Caco-2 (cell line): Measurements from ENCODE around the gene ACTL10. TPM values are rescaled to one million over a fixed set of nuclear protein-coding genes. Genes with fewer than 3 reads are reported as not detected.
A peak's percentile ranks its signal among the peaks of the same experiment; 100 is the strongest.

ENCODE experiments used
- BruUV-seq: library from RNA; stranded (reverse); fragments of 400-500 nt; replicated peaks from 2 replicates; lab custom pipeline; 2021; lab: Mats Ljungman, UMichigan
- CTCF ChIA-PET: fragments of 300-600 bp; sonication (Branson Sonifier 250); formaldehyde crosslinking; loops from one replicate; lab custom pipeline; 2022; ENCODE audit warnings: antibody characterized with exemption; lab: Charles Lee
- POLR2A ChIA-PET: fragments of 300-600 bp; sonication (Branson Sonifier 250); formaldehyde crosslinking; loops from one replicate; lab custom pipeline; 2022; ENCODE audit warnings: antibody characterized with exemption; lab: Charles Lee
- DNase-seq, 2 experiments: peaks; one replicate each; pipeline versions ENCODE4 v3.0.0 to v3.0.0-alpha.2; 2020 to 2022
- H3K27me3 ChIP-seq: replicated peaks from 2 replicates; pipeline ENCODE4 v1.6.0; 2011; ENCODE audit warnings: low read length; ENCODE audit not compliant: control insufficient read depth, insufficient read depth
- H3K36me3 ChIP-seq: 2 replicates; pipeline ENCODE4 v1.5.1; 2011; ENCODE audit warnings: low read length; ENCODE audit not compliant: control insufficient read depth, insufficient read depth
- H3K4me1 ChIP-seq: fragments of 250-450 bp; sonication (Bioruptor Pico); 2 replicates; pipeline ENCODE4 v1.5.1; 2020; ENCODE audit warnings: mild to moderate bottlenecking
- H3K4me3 ChIP-seq: 2 replicates; pipeline ENCODE4 v1.5.1; 2011; ENCODE audit warnings: low read depth, mild to moderate bottlenecking, control low read depth, low read length
- H3K9me3 ChIP-seq: fragments of 250-450 bp; sonication (Bioruptor Pico); 2 replicates; pipeline ENCODE4 v1.5.1; 2020; ENCODE audit warnings: mild to moderate bottlenecking, moderate library complexity
- H3K27ac Mint-ChIP-seq: one replicate; pipeline ENCODE4 v1.8.0; 2022; ENCODE audit warnings: mixed read lengths; ENCODE audit not compliant: unreplicated experiment
- H3K27me3 Mint-ChIP-seq: one replicate; pipeline ENCODE4 v1.8.0; 2022; ENCODE audit warnings: mixed read lengths; ENCODE audit not compliant: insufficient read depth, unreplicated experiment
- H3K36me3 Mint-ChIP-seq: one replicate; pipeline ENCODE4 v1.8.0; 2022; ENCODE audit warnings: mild to moderate bottlenecking, mixed read lengths; ENCODE audit not compliant: insufficient read depth, unreplicated experiment
- H3K4me1 Mint-ChIP-seq: one replicate; pipeline ENCODE4 v1.8.0; 2022; ENCODE audit warnings: low read depth, mixed read lengths; ENCODE audit not compliant: unreplicated experiment
- H3K4me3 Mint-ChIP-seq: one replicate; pipeline ENCODE4 v1.8.0; 2022; ENCODE audit warnings: mild to moderate bottlenecking, moderate library complexity, mixed read lengths; ENCODE audit not compliant: unreplicated experiment
- H3K9me3 Mint-ChIP-seq: one replicate; pipeline ENCODE4 v1.8.0; 2022; ENCODE audit warnings: mixed read lengths; ENCODE audit not compliant: unreplicated experiment
- intact Hi-C: fragments of 100-400 bp; cut with micrococcal nuclease; formaldehyde crosslinking; loops from one replicate; pipeline ENCODE4 v1.10.0; 2022; ENCODE audit not compliant: unreplicated experiment
- total RNA-seq: library from RNA; stranded (reverse); gene quantifications from 2 replicates; pipeline ENCODE4 v1.2.3, GENCODE V29; 2022
- TF ChIP-seq, protein P1 (sequence below), 2 experiments: fragments of 200-600 bp in 1 of 2; IDR thresholded peaks; 1 replicate in 1 of 2; 2 replicates in 1 of 2; pipeline versions ENCODE4 v1.5.1 to v1.8.0; 2011 to 2022; ENCODE audit warnings: antibody characterized with exemption in 1 of 2, control low read depth in 1 of 2, inconsistent platforms in 1 of 2, low read depth in 1 of 2, low read length in 1 of 2, mild to moderate bottlenecking in 1 of 2, moderate library complexity in 1 of 2; ENCODE audit not compliant: insufficient read depth in 1 of 2, severe bottlenecking in 1 of 2, unreplicated experiment in 1 of 2

Gene ACTL10
- total RNA-seq, 1 experiment from 2014 or later = 3.4 TPM

- Mint-ChIP-seq H3K4me3 (peak overlapping the region; percentile 68), H3K27ac (peak overlapping the region; percentile 55), H3K9me3 (no peaks in the 10 kb centered on the region), H3K27me3 (no peaks in the 10 kb centered on the region), H3K36me3 (peaks cover 27% of the 10 kb centered on the region), H3K4me1 (peaks cover 56% of the 10 kb centered on the region)
- POLR2A ChIA-PET = no interaction called here
- peaks cover 46% of the 10 kb centered on the region for H3K4me1 ChIP-seq
- TSS peak; percentile 86 for BruUV-seq
- no peak for DNase-seq
- TF ChIP-seq, protein P1, sequence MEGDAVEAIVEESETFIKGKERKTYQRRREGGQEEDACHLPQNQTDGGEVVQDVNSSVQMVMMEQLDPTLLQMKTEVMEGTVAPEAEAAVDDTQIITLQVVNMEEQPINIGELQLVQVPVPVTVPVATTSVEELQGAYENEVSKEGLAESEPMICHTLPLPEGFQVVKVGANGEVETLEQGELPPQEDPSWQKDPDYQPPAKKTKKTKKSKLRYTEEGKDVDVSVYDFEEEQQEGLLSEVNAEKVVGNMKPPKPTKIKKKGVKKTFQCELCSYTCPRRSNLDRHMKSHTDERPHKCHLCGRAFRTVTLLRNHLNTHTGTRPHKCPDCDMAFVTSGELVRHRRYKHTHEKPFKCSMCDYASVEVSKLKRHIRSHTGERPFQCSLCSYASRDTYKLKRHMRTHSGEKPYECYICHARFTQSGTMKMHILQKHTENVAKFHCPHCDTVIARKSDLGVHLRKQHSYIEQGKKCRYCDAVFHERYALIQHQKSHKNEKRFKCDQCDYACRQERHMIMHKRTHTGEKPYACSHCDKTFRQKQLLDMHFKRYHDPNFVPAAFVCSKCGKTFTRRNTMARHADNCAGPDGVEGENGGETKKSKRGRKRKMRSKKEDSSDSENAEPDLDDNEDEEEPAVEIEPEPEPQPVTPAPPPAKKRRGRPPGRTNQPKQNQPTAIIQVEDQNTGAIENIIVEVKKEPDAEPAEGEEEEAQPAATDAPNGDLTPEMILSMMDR (IDR thresholded peaks at IDR 0.05; ENCODE audit: insufficient read depth in 1 of 2, low read depth in 1 of 2, low read length in 1 of 2, severe bottlenecking in 1 of 2, unreplicated experiment in 1 of 2) = no peak
- no peaks in the 10 kb centered on the region for H3K36me3 ChIP-seq
- H3K9me3 ChIP-seq = no peaks in the 10 kb centered on the region
- H3K27me3 ChIP-seq = no peaks in the 10 kb centered on the region
- intact Hi-C loops = loop anchor here (1.0 to 5.0 kb wide), 6 partner anchors 13 to 305 kb away; partner anchors contain the start of genes ACTL10, CHMP4B, NECAB3 and PXMP4
- H3K4me3 ChIP-seq = peak overlapping the region; percentile 19; the same call in 1 of the 2 replicates
- CTCF ChIA-PET = interaction anchor here (1.0 to 3.2 kb wide), 2 partner anchors 20 to 41 kb away, joined by 6 to 21 read pairs; partner anchors contain the start of gene ACTL10
Measured at GRCh38 chr20:33686984-33687366, 20.2 kb downstream of the ACTL10 start.

- intact Hi-C loops = loop anchor here (2.0 to 5.0 kb wide), 3 partner anchors 21 to 305 kb away; partner anchors contain the start of genes ACTL10, CHMP4B and RALY
- H3K36me3 ChIP-seq = no peaks in the 10 kb centered on the region
- peaks cover 22% of the 10 kb centered on the region for H3K36me3 Mint-ChIP-seq
- TF ChIP-seq, protein P1 (IDR thresholded peaks at IDR 0.05; ENCODE audit: insufficient read depth in 1 of 2, low read depth in 1 of 2, low read length in 1 of 2, severe bottlenecking in 1 of 2, unreplicated experiment in 1 of 2) = no peak
- peaks cover 46% of the 10 kb centered on the region for H3K4me1 ChIP-seq
- POLR2A ChIA-PET = no interaction called here
- CTCF ChIA-PET = interaction anchor here (1.0 to 3.2 kb wide), 2 partner anchors 20 to 41 kb away, joined by 6 to 21 read pairs; partner anchors contain the start of gene ACTL10
- no peak overlapping the region for H3K4me3 ChIP-seq
- H3K4me1 Mint-ChIP-seq = peaks cover 51% of the 10 kb centered on the region
- H3K9me3 ChIP-seq = no peaks in the 10 kb centered on the region
- no peaks in the 10 kb centered on the region for H3K27me3 Mint-ChIP-seq
- H3K4me3 Mint-ChIP-seq = peak overlapping the region; percentile 68
- no peaks in the 10 kb centered on the region for H3K9me3 Mint-ChIP-seq
- BruUV-seq = no TSS peak
- H3K27me3 ChIP-seq = no peaks in the 10 kb centered on the region
- no peak for DNase-seq
- H3K27ac Mint-ChIP-seq = peak overlapping the region; percentile 55
Measured at GRCh38 chr20:33687370-33687915, 20.7 kb downstream of the ACTL10 start.

- peaks cover 14% of the 10 kb centered on the region for H3K36me3 Mint-ChIP-seq
- H3K27ac Mint-ChIP-seq = peak overlapping the region; percentile 55
- H3K4me3 ChIP-seq = no peak overlapping the region
- no peaks in the 10 kb centered on the region for H3K9me3 Mint-ChIP-seq
- no peaks in the 10 kb centered on the region for H3K36me3 ChIP-seq
- no peaks in the 10 kb centered on the region for H3K27me3 Mint-ChIP-seq
- no TSS peak for BruUV-seq
- TF ChIP-seq, protein P1 (IDR thresholded peaks at IDR 0.05; ENCODE audit: insufficient read depth in 1 of 2, low read depth in 1 of 2, low read length in 1 of 2, severe bottlenecking in 1 of 2, unreplicated experiment in 1 of 2) = no peak
- peak overlapping the region; percentile 27 for H3K4me3 Mint-ChIP-seq
- H3K27me3 ChIP-seq = no peaks in the 10 kb centered on the region
- peaks cover 48% of the 10 kb centered on the region for H3K4me1 Mint-ChIP-seq
- peaks cover 46% of the 10 kb centered on the region for H3K4me1 ChIP-seq
- intact Hi-C loops = loop anchor here (2.0 to 5.0 kb wide), 3 partner anchors 21 to 304 kb away; partner anchors contain the start of genes ACTL10, CHMP4B and RALY
- POLR2A ChIA-PET = interaction anchor here (0.6 to 1.1 kb wide), 2 partner anchors 14 to 32 kb away, joined by 3 to 4 read pairs (median 3); partner anchors contain the start of gene PXMP4
- CTCF ChIA-PET = interaction anchor here (0.7 to 3.2 kb wide), 4 partner anchors 21 to 44 kb away, joined by 4 to 21 read pairs (median 6); partner anchors contain the start of gene ACTL10
- DNase-seq = no peak
- H3K9me3 ChIP-seq = no peaks in the 10 kb centered on the region
Measured at GRCh38 chr20:33687993-33688937, 21.5 kb downstream of the ACTL10 start.
